HEK293T (cell line): ENCODE data around the gene PLBD2.

Source experiments
- ARNT ChIP-seq: fragments of 450-650 bp; IDR thresholded peaks from 2 replicates; pipeline ENCODE4 v1.6.1; 2017; ENCODE audit warnings: mild to moderate bottlenecking
- BHLHE40 ChIP-seq: fragments of 450-650 bp; IDR thresholded peaks from 2 replicates; pipeline ENCODE4 v1.6.1; 2016; ENCODE audit warnings: mild to moderate bottlenecking, moderate library complexity, borderline replicate concordance
- CTBP1 ChIP-seq: fragments of 450-650 bp; IDR thresholded peaks from 2 replicates; pipeline ENCODE4 v1.6.1; 2016; ENCODE audit warnings: borderline replicate concordance
- FOXK2 ChIP-seq: fragments of 450-650 bp; IDR thresholded peaks from 2 replicates; pipeline ENCODE4 v1.6.1; 2016; ENCODE audit warnings: mild to moderate bottlenecking
- FOXM1 ChIP-seq: fragments of 450-650 bp; IDR thresholded peaks from 2 replicates; pipeline ENCODE4 v1.6.1; 2017; ENCODE audit warnings: mild to moderate bottlenecking, borderline replicate concordance
- L3MBTL2 ChIP-seq: fragments of 450-650 bp; conservative IDR thresholded peaks from 2 replicates; pipeline ENCODE4 v1.6.1; 2016; ENCODE audit warnings: mild to moderate bottlenecking
- PKNOX1 ChIP-seq: fragments of 450-650 bp; IDR thresholded peaks from 2 replicates; pipeline ENCODE4 v1.6.1; 2016
- SP1 ChIP-seq: fragments of 450-650 bp; IDR thresholded peaks from 2 replicates; pipeline ENCODE4 v1.6.1; 2017
- SUZ12 ChIP-seq: fragments of 450-650 bp; IDR thresholded peaks from 2 replicates; pipeline ENCODE4 v1.6.1; 2016; ENCODE audit warnings: mild to moderate bottlenecking
- TARDBP ChIP-seq: fragments of 450-650 bp; IDR thresholded peaks from 2 replicates; pipeline ENCODE4 v1.6.1; 2016
- ZNF384 ChIP-seq: fragments of 450-650 bp; IDR thresholded peaks from 2 replicates; pipeline ENCODE4 v1.6.1; 2016

DNA sequence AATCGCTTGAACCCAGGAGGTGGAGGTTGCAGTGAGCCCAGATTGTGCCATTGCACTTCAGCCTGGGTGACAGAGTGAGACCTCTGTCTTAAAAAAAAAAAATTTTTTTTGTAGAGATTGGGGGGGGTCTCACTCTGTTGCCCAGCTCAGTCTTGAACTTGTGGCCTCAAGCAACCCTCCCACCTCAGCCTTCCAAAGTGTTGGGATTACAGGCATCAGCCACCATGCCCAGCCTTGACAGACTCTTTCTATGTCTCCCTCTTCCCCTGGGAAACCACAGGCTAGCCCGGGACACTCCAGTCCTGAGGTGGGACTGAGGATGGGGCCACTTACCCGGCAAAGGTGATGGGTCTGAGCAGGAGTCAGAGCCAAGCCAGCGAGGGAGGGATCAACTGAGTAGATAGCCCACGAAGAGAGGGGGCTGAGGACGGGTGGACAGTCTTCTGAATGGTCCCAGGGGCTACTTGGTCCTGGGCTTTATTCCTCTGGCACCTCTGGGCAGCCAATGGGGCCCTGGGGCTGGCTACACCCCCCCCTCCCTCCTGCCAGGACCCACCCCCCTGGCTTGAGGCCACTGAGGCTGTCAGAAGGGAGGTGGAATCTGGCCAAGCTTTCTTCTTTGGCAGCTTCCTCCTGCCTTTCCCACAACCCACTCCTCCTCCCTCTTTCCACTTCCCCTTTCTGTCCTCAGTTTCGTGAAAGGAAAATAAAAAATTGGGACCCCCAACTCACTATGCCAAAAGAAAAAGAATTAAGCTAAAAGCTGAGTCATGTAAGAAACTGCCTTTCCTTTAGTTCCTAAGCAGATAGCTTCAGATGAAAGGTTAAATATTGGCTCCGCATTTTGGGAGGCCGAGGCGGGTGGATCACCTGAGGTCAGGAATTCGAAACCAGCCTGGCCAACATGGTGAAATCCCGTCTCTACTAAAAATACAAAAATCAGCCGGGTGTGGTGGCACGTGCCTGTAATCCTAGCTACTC, 45.3 kb downstream of the PLBD2 start, which contains the start of gene SDS:
- TF ChIP-seq PKNOX1 (no peak), SP1 (no peak), CTBP1 (no peak), BHLHE40 (no peak), FOXM1 (no peak), ARNT (no peak), ZNF384 (no peak), TARDBP (no peak), FOXK2 (no peak), SUZ12 (no peak), L3MBTL2 (no peak)
